Osteocyte (in vitro differentiated cells): ENCODE data around the gene TMEM129. TPM values are rescaled to one million over a fixed set of nuclear protein-coding genes. Genes with fewer than 3 reads are reported as not detected.

Source experiments
- DNase-seq: peaks from one replicate; pipeline ENCODE4 v3.0.0; 2021; ENCODE audit warnings: mixed read lengths; ENCODE audit not compliant: unreplicated experiment; ENCODE audit errors: extremely low spot score
- H3K27ac Mint-ChIP-seq: one replicate; pipeline ENCODE4 v1.8.0; 2021; ENCODE audit warnings: mild to moderate bottlenecking, mixed read lengths; ENCODE audit not compliant: unreplicated experiment
- H3K27me3 Mint-ChIP-seq: one replicate; pipeline ENCODE4 v1.8.0; 2021; ENCODE audit warnings: mixed read lengths; ENCODE audit not compliant: unreplicated experiment
- H3K36me3 Mint-ChIP-seq: one replicate; pipeline ENCODE4 v1.8.0; 2021; ENCODE audit warnings: mixed read lengths; ENCODE audit not compliant: unreplicated experiment
- H3K4me1 Mint-ChIP-seq: one replicate; pipeline ENCODE4 v1.8.0; 2021; ENCODE audit warnings: mixed read lengths; ENCODE audit not compliant: unreplicated experiment
- H3K4me3 Mint-ChIP-seq: one replicate; pipeline ENCODE4 v1.8.0; 2021; ENCODE audit warnings: mild to moderate bottlenecking, moderate library complexity, mixed read lengths; ENCODE audit not compliant: unreplicated experiment
- H3K9me3 Mint-ChIP-seq: one replicate; pipeline ENCODE4 v1.8.0; 2021; ENCODE audit warnings: mixed read lengths; ENCODE audit not compliant: unreplicated experiment
- CTCF ChIP-seq: fragments of 200-600 bp; sonication (generic); IDR thresholded peaks from 2 replicates; pipeline ENCODE4 v1.5.0; 2021; ENCODE audit warnings: antibody characterized with exemption, mild to moderate bottlenecking, moderate library complexity
- total RNA-seq: library from RNA; stranded (reverse); gene quantifications from 2 replicates; pipeline ENCODE4 v1.2.1, GENCODE V29; 2021

The TMEM129 gene
- total RNA-seq, 1 donor from 2014 or later: 48.8 TPM

DNA sequence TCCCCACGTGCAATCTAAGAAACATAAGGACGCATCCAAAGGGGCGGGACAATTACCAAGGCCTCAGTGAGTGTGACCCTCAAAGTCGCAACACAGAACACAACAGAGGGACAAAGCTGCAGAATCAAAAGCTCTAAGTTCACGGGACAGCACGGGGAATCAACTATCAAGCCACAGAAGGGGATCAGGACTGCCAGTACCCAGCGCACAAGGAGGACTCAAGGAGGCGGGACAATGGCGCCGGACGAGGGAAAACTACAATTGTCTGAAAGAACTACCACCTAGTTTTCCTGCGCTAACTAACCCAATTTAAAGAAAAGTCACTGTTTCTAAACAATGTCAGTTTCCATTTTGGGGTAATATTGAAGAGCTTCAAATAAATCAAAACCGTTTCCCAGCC is 38.3 kb downstream of the TMEM129 start:
- no peaks in the 10 kb centered on the region for H3K27me3 Mint-ChIP-seq

GRCh38 chr4:1678244-1678643 is 42.9 kb downstream of the TMEM129 start:
- Mint-ChIP-seq H3K4me3 (no peak overlapping the region), H3K27me3 (no peaks in the 10 kb centered on the region), H3K9me3 (no peaks in the 10 kb centered on the region), H3K36me3 (no peaks in the 10 kb centered on the region), H3K27ac (no peak overlapping the region), H3K4me1 (peaks cover 15% of the 10 kb centered on the region)
- DNase-seq: no peak
- no peak for TF ChIP-seq CTCF

More for the DNA sequence above, 38.3 kb downstream of the TMEM129 start:
- Mint-ChIP-seq H3K4me3 (peak overlapping the region; percentile 84), H3K9me3 (no peaks in the 10 kb centered on the region), H3K36me3 (no peaks in the 10 kb centered on the region), H3K4me1 (peaks cover 18% of the 10 kb centered on the region), H3K27ac (peak overlapping the region; percentile 90)
- no peak for TF ChIP-seq CTCF
- DNase-seq: no peak

DNA sequence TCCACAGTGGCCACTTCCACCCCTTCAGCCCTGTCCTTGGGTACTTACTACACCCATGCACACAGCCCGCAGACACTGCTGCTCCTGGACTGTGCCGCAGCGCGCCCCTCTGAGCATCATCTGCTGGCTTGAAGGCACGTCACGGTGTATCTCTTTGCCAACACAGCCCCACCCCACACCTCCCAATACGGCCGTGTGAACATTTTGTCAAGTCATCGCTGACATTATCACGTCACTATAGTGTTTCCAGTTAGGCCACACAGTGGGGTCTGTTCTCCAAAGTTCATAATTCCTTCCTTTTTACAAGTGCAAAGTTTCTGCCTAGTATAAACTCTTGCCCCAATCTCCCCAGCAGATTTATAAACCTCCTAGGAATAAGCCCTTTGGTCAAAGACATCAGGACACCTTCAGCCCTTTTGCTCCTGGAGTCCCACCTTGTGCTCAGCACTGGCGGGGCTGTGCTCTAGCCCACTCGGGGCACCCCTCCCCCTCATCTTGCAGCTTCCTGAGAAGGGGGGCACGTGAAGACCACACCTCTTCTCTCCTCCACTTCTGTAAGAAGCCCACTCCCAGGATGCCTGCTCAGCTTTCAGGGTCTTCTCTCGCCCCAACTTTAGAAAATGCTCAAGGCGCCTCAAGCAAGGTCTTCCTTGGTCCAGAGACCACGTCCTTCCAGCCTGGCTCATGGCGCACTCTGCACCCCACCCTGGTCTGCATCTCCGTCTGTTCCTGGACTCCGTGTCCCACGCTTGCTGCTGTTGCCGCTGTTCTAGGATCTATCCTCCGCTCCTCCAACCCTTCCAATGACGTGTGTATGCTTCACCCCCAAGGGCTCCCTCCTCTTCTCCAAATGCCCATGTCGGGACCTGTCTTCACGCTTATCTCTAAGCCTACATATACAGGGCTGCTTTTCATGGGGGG is 44.3 kb downstream of the TMEM129 start:
- no peak overlapping the region for H3K4me3 Mint-ChIP-seq
- no peaks in the 10 kb centered on the region for H3K27me3 Mint-ChIP-seq
- peaks cover 7% of the 10 kb centered on the region for H3K4me1 Mint-ChIP-seq
- no peak overlapping the region for H3K27ac Mint-ChIP-seq
- H3K9me3 Mint-ChIP-seq: no peaks in the 10 kb centered on the region
- no peak for DNase-seq
- TF ChIP-seq CTCF: no peak
- no peaks in the 10 kb centered on the region for H3K36me3 Mint-ChIP-seq

DNA sequence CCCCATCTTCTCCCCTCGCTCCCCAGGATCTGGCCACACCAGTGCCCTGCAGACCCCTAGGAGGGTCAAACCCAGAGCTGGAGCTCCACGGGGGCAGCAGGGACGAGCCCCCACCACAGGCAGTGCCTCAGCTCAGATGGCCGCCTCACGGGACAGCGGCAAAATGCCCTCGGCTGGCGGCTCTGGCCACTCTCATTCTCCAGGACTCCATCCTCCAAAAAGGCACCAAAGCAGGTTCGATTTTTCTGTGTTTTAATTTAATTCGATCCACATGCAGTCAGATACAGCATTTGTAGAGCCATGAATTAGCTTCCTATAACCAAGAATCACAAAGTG is 45.4 kb downstream of the TMEM129 start:
- H3K36me3 Mint-ChIP-seq: no peaks in the 10 kb centered on the region
- TF ChIP-seq CTCF: no peak
- H3K9me3 Mint-ChIP-seq: no peaks in the 10 kb centered on the region
- DNase-seq: no peak
- no peak overlapping the region for H3K27ac Mint-ChIP-seq
- no peaks in the 10 kb centered on the region for H3K27me3 Mint-ChIP-seq
- no peak overlapping the region for H3K4me3 Mint-ChIP-seq
- H3K4me1 Mint-ChIP-seq: peaks cover 6% of the 10 kb centered on the region

GRCh38 chr4:1675136-1675801 is 45.9 kb downstream of the TMEM129 start:
- no peak for TF ChIP-seq CTCF
- Mint-ChIP-seq H3K27me3 (no peaks in the 10 kb centered on the region), H3K4me3 (no peak overlapping the region), H3K27ac (no peak overlapping the region), H3K9me3 (no peaks in the 10 kb centered on the region), H3K4me1 (peaks cover 1% of the 10 kb centered on the region), H3K36me3 (no peaks in the 10 kb centered on the region)
- DNase-seq: no peak
